GM20000 (cell line): ENCODE measurements around the gene GRID1.

Experiments
- DNase-seq: peaks from one replicate; pipeline ENCODE4 v3.0.0; 2012; ENCODE audit warnings: low spot score
- CTCF ChIP-seq: IDR thresholded peaks from 2 replicates; pipeline ENCODE4 v1.5.1; 2012; ENCODE audit warnings: mild to moderate bottlenecking, control low read depth; ENCODE audit errors: extremely low read depth, missing control alignments

The GRID1 gene

DNA sequence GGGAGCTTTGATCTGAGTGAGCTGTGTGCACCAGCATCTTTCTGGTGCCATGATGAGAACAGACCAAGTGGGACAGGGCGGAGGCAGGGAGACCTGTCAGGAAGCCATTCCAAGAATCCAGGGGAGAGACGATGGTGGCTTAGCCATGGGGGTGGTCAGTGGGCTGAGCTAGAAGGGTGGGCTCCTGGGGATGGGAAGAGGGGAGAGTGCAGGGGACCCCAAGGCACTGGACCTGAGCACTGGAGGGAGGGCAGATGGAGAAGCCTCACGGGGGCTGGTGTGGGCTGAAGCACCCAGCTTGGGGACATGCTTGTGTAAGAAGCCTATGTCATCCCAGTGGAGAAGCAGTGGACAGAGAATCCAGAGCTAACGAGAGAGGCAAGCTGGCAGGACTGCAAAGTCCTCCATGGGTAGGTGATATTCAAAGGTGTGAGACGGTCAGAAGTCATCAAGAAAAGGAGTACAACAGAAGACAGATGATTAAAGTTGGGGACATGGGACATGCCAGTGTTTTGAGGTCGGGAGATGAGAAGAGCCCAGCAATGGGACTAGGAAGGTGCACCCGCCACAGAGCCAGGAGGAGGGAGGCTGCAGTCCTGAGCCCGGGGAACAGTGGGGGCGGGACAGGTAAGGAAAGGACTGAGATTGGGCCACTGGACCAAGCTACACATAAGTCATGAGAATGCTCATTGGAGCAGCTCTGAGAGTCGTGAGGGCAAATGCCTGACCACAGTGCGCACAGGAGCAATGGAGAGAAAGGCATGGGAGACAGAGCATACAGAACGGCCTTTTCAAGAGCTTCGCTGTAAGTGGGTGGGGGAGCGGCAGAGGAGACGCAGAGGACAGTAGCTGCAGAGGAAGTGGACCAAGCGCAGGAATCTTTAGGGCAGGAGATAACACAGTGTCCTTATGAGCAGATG lies 72.0 kb downstream of the GRID1 start:
- TF ChIP-seq CTCF: no peak
- no peak for DNase-seq

DNA sequence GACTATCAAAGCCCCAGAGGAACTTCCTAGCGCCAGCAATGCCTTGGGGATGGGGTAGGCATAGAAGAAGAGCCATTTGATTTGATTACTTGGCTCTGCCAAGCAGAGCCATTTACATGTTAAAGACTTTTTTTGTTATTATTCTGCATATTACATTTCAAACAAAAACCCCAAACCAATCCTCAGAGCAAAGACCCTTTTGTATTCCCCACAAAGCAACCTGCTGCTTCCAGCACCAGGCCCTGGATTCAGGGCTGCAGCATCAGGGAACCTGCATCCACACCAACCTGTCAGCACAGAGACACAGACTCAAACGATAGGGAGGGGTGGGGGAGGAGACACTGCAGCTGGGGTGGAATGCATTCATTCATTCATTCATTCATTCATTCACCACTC lies 73.2 kb downstream of the GRID1 start:
- DNase-seq: no peak
- TF ChIP-seq CTCF: no peak

GRCh38 chr10:86292462-86293395 lies 73.9 kb downstream of the GRID1 start:
- no peak for DNase-seq
- TF ChIP-seq CTCF: no peak

GRCh38 chr10:86291616-86292340 lies 74.8 kb downstream of the GRID1 start:
- TF ChIP-seq CTCF: no peak
- no peak for DNase-seq

- no peak for DNase-seq
- TF ChIP-seq CTCF: no peak
Measured at GRCh38 chr10:86290933-86291615, 75.5 kb downstream of the GRID1 start.

GRCh38 chr10:86289577-86289868 lies 77.1 kb downstream of the GRID1 start:
- no peak for TF ChIP-seq CTCF
- DNase-seq: no peak
